NCI-H1694 treated with DMSO at 0.1 percent for 48 hours (cell line): ENCODE results near the gene ADAMTS2.

Experiments used
- DNase-seq: peaks from one replicate; lab custom pipeline; 2025; lab: John Stamatoyannopoulos, UW

ADAMTS2 gene

DNA sequence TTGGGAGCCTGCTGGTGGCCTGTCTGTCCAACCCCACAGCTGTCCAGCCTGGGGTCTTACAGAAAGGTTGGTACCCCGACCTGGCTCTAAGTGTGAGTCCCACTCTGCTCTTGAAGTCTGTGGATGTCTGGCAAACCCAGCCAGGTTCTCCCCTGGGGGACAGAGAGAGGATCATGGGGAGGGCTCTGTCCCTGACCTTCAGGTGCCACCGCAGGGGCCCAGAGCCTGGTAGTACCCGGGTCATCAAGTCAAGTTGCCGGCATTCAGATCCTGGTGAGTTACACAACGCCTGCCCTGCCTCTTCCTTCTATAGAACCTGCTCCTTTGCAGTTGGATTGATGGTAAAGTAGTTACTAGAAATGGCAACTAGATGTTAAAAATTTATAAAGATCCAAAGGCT, 66.7 kb downstream of the ADAMTS2 start:
- no peak for DNase-seq

DNA sequence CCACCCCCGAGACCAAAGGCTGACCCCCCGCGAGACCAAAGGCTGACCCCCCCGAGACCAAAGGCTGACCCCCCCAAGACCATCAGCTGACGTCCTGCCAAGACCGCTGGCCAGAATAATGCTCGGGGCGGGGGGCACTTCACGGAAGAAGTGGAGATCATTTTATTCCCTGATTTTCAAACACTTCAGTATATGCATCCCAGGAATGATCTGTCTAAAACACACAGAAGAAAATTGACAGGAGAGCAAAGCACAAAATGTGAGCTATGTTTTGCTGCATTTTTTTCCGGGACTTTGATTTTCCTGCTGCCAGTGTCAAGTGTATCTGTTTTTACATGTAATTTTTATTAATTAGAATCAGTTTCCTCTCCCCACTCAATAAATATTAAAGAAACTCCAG, 67.1 kb downstream of the ADAMTS2 start:
- peak; percentile 8 for DNase-seq

DNA sequence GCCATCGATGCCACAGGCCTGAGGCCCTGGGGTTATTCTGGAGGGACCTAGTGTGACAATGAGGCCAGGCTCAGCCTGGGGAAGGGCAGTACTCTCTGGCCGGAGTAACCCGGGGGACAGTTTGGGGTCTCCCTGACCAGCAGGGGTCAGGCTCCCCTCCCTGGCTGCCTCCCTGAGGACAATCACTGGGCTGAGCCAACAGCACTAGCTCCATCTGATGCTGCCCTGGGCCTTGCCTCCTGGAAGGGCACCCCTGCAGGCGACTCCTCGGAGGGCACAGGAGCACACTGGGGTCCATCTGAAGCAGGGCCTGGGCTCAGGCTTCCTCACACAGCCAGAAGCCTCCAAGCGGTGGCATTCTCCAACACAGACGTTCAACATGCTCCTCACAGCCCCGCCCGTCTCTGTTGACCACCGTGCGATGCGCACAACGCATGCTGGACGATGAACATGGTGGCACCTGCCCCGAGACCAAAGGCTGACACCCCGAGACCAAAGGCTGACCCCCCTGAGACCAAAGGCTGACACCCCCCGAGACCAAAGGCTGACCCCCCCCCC, 68.3 kb downstream of the ADAMTS2 start:
- DNase-seq: no peak

DNA sequence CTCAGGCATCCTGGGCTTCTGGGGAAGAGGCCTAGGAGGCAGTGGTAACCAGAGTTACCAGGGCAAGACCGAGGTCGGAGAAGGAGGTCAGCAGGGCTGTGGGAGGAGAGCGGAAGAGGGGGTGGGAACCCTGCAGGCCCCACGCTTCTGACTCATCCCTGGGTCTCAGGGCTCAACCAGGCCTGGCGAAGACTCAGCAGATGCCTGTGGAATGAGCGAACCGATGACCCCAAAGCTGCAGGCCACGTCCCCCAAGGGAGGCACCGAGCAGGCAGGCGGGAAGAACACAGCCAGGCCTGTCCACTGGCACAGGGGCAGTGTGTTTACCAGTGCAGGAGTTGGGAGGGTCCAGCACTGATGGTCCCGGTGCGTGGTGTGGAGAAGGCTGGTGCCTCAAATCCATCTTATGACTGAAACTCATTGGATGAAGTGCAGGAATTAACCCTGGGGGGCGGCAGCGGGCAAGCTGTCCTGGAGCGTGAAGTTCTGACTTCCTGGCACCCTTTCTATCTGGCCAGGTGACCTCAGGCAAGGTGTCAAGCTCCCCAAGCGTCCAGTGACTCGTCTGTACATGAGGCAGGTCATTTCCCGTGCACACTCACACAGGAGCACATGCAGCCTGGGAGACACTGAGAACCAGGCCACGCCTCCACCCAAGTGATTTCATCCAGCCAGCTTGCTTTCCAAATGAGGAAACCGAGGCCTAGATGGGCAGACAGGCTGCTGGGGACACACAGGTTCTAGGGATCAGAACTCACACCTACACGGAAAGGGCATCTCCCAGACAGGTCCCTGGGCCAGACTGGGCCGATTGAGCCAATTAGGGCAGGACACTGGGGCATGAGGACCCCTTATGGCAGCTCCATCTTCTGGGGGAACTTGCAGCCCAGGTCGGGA, 69.1 kb downstream of the ADAMTS2 start:
- DNase-seq: no peak

DNA sequence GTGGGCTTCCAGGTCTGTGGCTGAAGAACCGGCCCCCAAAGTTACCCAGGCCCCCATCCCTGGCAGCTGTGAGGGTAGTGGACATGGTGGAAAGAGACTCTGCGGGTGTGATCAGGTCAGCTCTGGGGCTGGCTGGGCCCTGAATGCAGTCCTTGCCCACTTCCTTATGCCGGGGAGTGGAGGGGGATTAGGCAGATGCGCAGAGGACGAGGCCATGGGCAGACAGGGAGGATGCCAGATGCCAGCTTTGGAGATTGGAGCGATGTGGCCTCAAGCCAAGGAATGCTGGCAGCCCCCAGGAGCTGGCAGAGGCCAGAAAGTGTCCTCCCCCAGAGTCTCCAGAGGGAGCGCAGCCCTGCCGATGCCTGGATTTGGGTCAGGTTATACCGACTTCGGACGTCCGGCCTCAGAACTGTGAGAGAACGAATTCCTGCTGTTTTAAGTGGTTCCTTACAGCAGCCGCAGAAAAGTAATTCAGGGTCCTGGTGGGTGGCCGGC, 69.8 kb downstream of the ADAMTS2 start:
- DNase-seq: no peak

DNA sequence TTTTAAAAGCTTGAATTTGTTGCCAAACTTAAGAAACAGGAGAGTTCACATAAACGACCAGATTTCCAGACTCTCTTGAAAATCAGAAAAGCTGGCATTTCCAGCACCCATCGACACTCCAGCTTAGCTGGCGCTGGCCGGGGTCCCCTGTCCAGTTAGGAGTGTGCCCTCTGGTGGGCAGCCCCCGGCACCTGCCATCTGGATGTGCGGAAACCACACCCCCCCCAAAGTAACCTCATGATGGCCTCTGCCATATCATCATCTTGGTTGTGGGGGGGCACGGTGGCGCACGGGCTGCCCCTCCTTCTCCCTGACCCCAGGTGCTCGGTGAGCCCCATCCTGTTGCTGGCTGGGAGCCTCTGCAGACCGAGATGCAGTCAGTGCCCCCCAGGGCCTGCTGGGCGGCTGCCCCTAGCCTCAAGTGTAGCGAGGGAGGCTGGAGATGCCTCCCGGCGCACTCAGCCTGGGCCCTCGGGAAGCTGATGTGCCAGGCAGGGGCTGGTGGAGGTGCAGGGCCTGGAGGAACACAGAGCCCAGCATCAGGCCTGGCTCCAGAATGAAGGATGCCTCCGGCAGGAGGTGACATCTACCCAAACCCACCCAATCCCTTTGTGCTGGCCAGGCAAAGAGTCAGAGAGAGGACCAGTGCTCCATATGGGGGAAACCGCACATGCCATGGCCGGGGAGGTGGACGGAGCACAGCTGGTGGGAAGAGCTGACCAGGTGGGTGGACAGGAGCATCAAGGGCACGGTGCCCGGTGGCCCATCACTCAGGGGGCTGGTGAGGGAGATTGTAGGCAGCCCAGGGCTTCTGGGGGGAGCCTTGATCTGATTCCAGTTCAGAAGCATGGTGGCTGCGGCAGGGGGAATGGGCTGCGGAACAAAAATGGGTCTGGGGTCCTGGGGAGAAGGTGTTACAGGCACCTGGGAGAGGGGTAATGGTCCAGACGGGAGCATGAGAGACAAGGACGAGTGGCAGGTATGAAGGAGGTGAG, 70.6 kb downstream of the ADAMTS2 start:
- no peak for DNase-seq

DNA sequence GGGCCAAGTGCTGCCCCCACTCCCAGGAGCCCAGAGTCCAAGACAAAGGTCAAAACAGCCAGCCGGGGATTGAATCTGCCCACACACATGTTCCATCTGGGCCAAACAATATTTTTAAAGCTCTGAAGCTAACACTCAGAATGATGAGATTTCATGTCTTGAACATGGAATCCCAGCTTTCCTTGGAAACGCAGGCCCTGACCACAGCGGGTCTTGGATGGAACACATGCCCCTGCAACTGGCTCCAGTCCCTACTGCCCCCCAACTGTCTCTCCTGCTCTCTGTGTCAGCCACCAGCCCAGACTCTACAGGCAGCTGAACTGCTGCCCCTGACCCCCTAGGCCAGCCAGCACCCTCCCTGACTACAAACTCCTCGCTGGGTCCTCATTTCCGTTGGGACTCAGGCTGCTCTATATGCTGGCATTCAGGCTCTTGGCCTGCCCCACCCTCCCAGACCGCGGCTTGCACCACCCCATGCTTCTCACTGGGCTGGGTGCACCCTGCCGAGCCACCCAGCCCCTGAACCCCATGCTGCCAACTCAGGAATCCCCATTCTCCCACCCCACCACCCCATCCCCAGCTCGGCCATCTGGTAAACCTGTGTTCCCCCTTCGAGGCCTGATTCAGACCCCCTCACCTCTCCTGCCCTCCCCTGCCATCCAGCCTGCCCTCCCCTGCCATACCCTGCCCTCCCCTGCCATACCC, 71.7 kb downstream of the ADAMTS2 start:
- no peak for DNase-seq

DNA sequence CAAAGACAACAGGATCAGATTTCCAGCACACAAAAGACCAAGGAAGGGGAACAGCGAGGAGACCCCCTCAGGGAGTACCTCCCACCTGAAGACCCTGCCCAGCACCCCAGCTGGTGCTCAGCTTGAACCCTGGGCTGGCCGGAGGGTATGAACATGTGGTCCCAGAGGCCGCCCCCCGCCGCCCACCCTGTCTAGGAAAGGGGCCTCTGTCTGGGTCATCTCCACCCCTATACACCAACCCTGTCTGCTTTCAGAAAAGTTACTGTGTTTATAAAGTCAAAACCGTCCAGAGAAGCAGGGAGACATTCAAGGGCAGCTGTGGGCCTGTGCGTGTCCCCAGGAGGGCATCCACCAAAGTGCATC, 72.2 kb downstream of the ADAMTS2 start:
- no peak for DNase-seq

DNA sequence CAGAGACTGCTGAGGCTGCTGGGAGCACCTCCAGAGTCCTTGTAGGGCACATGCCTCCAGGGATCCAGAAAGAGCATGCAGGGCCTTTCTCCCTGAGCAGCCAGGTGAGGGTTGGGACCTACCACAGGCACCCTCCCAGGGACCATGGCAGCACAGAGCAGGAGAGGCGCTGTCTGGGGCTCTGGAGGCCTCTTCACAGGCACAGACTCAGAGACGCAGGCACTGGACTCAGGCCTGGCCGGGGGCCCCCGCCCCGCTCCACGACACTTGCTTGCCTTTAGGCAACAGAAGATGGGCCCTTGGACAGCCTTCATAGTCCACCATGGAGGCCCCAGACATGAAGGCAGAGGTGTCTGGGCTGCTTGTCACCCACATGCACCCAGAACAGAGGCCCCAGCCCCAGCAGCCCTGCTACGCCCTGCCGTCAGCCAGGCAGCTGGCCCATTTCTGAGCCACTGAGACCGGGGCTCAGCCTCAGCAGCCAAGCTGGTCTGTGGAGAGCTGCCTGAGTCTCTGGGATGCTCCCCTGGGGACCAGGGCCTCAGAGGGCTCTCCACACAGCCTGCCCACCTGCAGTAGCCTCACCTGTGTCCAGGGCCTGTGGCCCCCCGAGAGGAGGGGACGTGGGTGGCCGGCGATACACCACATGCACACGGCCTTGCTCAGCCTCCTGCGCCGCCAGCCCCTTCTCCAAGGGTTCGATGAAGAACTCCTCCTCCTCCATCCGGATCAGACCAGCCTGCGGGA, 72.8 kb downstream of the ADAMTS2 start:
- no peak for DNase-seq

DNA sequence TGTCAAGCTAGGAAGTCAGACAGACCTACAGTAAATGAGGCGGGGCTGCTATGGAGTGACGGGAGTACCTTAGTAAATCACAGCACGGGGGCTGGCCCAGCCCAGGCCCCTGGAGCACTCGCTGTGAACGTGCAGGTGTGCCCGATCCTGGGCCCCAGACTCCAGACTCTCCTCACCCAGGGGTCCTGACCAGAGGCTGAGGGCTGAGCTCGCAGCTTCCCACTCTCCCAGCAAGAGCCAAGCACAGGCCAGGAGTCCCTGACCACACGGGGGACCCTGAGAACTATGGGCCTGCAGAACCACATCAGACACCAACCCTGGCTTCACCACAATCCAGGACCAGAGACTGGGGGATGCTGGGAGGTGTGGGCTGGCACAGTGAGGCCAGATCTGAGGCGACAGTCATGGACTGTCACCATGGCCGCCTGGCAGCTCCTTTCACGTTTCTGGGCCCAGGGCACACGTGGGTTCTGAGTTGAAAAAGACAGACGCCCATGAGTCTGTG, 73.4 kb downstream of the ADAMTS2 start:
- no peak for DNase-seq

DNA sequence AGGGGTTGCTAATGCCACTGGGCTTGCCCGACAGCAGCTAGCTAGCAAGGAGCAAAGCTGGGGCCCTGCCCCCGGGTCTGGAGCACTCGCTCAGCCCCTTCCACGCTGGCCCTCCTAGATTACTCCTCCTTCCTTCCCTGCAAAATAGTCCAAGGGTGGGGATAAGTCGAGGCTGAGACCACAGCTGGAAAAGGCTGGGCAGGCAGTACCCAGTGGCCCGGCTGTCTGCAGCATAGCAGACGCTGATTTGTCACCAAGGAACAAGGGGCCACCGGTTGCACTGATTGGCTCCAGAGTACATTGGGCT, 73.9 kb downstream of the ADAMTS2 start:
- DNase-seq: no peak

DNA sequence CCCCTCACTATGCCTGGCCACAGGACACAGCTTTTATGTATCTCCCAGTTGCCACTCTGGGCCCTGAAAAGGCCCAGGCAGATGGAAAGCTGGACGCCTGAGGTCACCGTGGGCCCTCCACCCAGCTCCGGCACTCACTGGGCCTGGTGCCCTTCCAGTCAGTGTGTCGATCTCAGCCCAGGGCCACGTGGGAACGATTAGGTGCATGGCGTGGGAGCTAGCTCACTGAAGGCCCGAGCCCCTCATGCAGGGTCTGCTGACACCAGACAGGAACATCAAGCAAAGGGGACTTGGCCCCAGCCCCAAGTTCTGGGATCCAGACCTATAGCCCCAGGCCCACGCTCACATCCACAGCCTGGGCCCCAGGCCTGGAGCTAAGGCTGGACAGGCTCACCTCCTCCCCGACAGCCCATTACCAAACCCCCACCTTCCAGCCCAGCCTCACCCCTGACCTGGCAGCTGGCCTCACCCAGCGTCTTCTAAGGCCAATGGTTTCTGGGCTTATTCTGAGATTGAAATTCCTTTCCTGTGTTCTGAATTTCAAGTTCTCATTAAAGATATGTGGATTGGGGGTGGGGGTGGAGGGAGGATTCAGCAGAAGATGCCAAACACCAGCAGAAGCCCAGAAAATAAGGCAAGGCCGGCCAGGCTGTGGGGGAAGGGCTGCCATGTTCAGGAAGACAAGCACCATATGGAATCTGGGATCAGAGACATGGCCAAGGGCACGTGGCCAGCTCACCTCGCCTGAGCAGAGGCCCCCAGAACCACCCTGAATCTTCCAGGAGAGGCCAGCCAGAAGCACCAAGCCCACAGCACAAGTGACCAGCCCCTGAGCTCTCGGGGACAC, 74.5 kb downstream of the ADAMTS2 start:
- DNase-seq: no peak

DNA sequence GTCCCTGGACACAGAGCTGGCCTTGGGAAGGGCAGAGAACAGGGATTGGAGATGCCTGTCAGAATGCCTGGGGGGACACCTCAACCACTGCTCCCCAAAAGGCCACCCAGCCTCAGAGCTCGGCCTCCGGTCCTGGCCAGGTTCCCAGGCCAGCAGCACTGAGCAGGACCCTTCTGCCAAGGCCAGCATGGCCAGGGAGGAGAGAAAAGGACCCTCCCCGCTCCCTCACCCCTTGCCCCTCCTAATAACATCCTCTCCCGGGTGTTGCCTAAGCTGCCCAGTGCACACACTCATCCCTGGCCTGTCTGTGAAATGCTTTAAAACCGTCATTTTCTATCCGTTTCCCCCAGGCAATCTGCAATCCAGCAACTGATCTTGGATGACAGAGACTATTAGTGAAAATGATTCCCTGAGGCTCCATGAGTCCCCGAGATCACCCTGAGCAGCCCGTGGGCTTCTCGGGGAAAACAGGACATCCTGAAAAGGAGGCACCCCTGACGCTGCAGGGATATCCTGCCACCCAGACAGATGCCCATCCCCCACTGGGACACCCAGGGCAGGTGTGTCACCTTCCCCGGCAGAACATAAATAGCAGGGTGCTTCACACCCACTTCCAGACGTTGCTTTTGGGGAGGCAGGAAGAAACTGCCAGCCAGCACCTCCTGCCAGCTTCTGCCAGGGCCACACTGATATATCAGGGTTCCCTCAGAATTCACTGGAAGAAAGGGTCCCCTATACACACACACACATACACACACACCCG, 75.3 kb downstream of the ADAMTS2 start:
- no peak for DNase-seq

DNA sequence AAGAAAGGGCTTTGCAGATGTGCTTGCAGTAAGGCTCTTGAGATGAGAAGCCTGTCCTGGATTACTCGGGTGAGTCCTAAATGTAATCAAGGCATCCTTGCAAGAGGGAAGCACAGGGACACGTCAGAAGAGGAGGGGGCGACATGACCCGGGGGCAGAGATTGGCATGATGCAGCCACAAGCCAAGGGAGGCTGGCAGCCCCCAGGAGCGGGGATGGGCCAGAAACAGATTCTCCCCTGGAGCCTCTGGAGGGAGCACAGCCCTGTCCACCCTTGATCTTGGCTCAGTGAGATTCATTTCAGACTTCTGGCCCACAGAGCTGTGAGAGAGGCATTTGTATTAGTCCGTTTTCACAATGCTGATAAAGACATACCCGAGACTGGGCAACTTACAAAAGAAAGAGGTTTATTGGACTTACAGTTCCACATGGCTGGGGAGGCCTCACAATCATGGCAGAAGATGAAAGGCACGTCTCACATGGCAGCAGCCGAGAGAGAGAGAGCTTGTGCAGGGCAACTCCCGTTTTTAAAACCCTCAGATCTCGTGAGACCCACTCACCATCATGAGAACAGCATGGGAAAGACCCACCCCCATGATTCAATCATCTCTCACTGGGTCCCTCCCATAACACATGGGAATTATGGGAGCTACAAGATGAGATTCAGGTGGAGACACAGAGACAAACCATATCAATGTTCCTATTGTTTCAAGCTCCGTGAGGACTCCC, 76.1 kb downstream of the ADAMTS2 start:
- no peak for DNase-seq

DNA sequence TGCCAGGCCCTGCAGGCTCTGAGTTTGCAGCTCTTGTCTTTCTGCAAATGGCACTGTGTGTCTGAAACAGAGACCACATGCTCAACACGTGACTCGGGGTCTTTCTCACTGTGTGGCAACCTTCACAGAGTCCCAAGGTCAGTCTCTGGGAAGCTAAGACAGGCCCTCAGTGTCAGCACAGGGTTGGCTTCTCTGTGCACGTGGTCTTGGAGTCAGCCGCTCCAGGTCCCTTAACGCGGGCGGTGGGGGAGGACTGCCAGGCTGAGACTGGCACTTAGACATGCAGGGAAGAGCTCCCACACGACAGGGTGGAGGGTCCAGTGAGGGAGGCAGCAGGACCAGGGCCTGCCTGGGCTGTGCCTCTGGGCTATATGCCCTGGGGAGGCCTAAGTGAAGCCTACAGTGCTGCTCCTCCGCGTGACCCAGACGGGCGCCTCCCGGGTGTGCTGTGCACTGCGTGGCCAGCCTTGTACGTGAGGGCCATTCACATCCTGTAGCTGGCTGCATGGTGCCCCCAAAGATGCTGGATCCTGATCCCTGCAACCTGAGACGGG, 76.8 kb downstream of the ADAMTS2 start:
- DNase-seq: no peak

DNA sequence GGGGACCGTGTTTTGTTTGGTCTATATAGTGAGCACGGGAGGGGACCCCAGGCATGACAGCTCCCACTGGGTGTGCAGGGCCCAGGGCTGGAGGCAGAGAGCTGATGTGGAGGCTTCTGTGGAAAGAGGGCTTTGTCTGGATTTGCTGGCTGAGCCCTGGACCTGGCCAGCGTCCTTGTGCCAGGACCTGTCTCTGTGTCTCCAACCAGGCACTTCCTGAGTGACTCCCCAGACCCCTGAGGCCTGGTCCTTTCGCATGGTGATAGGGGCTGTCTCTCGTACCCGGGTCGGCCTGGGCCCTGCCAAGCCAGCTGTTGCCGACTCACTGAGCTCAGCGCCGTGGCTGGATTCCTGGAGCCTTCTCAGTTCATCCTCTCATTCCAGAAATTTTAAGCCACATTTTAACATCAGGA, 77.6 kb downstream of the ADAMTS2 start:
- no peak for DNase-seq

DNA sequence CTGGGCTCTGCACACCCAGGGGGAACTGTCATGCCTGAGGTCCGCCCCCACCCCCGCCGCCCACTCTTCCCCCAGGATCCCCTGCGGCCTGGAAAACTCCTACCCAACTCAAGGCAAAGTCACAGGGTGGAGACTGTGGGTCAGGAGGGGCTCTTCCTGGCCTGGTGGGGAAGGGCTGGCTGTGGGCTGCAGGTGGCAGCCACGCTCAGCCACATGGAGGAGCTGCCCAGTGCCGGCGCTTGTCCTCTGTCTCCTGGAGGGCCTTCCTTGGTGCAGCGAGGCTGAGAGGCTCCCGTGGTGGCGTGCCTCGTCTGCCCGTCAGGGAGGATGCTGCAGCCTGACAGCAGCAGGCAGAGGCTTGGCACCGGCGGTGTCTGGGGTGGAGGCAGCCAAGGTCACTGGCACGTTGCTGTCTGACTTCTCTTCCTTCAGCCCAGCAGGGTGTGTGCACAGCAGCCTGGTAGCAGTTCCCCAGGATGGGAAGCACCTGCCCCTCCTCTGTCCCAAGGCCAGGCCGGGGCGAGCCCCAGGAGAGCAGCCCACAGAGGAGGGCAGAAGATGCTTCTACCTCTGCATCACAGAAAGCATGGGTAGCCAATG, 78.1 kb downstream of the ADAMTS2 start:
- DNase-seq: no peak
